ENCODE measurements around the gene HIPK2.

Gene HIPK2

GRCh38 chr7:139597028-139597427, 180.8 kb downstream of the HIPK2 start:
- WGBS (ENCODE audit: extremely low coverage, insufficient coverage, low lambda C conversion rate): no CpG with 5 or more reads among the region's 5 CpGs

GRCh38 chr7:139596626-139597025, 181.2 kb downstream of the HIPK2 start:
- Histone ChIP-seq H2BK120ac (ENCODE audit: low read depth, low read length) (no peak overlapping the region), H4K5ac (ENCODE audit: low read length) (no peak overlapping the region), H2BK5ac (ENCODE audit: low read length) (no peak overlapping the region), H3K18ac (ENCODE audit: low read length) (no peak overlapping the region), H4K8ac (ENCODE audit: low read depth, low read length) (no peak overlapping the region), H3K4me1 (ENCODE audit: control insufficient read depth, low read depth, low read length) (no peaks in the 10 kb centered on the region), H3K79me1 (ENCODE audit: low read length) (no peaks in the 10 kb centered on the region), H3K36me3 (ENCODE audit: control insufficient read depth, insufficient read depth, low read length) (no peaks in the 10 kb centered on the region), H3K4me2 (ENCODE audit: low read length) (no peak overlapping the region), H3K27ac (ENCODE audit: low read depth, low read length) (no peak overlapping the region), H3K27me3 (ENCODE audit: insufficient read depth, low read length, poor library complexity) (no peaks in the 10 kb centered on the region), H3K4ac (ENCODE audit: low read depth, low read length) (no peak overlapping the region), H3K23ac (ENCODE audit: low read length) (no peak overlapping the region), H3K4me3 (ENCODE audit: low read length) (no peak overlapping the region), H3K9ac (ENCODE audit: low read length) (no peak overlapping the region), H3K56ac (ENCODE audit: low read length) (no peak overlapping the region), H2AK5ac (ENCODE audit: low read length) (no peak overlapping the region), H2BK15ac (replicated peaks; ENCODE audit: low read depth) (no peak overlapping the region), H3K79me2 (ENCODE audit: control insufficient read depth, insufficient read depth, low read length) (no peaks in the 10 kb centered on the region)
- no CpG with 5 or more reads among the region's 17 CpGs for WGBS (ENCODE audit: extremely low coverage, insufficient coverage, low lambda C conversion rate)
- DNase-seq: no peak

More at GRCh38 chr7:139597028-139597427, 180.8 kb downstream of the HIPK2 start:
- H3K27ac ChIP-seq (ENCODE audit: low read depth, low read length): no peak overlapping the region
- no peak overlapping the region for H4K5ac ChIP-seq (ENCODE audit: low read length)
- H3K4me3 ChIP-seq (ENCODE audit: low read length): no peak overlapping the region
- H2BK120ac ChIP-seq (ENCODE audit: low read depth, low read length): no peak overlapping the region
- no peak overlapping the region for H2BK15ac ChIP-seq (replicated peaks; ENCODE audit: low read depth)
- H3K23ac ChIP-seq (ENCODE audit: low read length): no peak overlapping the region
- no peak overlapping the region for H3K4ac ChIP-seq (ENCODE audit: low read depth, low read length)
- no peak overlapping the region for H3K9ac ChIP-seq (ENCODE audit: low read length)
- H2BK5ac ChIP-seq (ENCODE audit: low read length): no peak overlapping the region
- H3K18ac ChIP-seq (ENCODE audit: low read length): no peak overlapping the region
- H4K8ac ChIP-seq (ENCODE audit: low read depth, low read length): no peak overlapping the region
- H3K27me3 ChIP-seq (ENCODE audit: insufficient read depth, low read length, poor library complexity): no peaks in the 10 kb centered on the region
- H3K4me2 ChIP-seq (ENCODE audit: low read length): no peak overlapping the region
- H2AK5ac ChIP-seq (ENCODE audit: low read length): no peak overlapping the region
- no peaks in the 10 kb centered on the region for H3K36me3 ChIP-seq (ENCODE audit: control insufficient read depth, insufficient read depth, low read length)
- H3K4me1 ChIP-seq (ENCODE audit: control insufficient read depth, low read depth, low read length): no peaks in the 10 kb centered on the region
- no peaks in the 10 kb centered on the region for H3K79me2 ChIP-seq (ENCODE audit: control insufficient read depth, insufficient read depth, low read length)
- no peak overlapping the region for H3K56ac ChIP-seq (ENCODE audit: low read length)
- H3K79me1 ChIP-seq (ENCODE audit: low read length): no peaks in the 10 kb centered on the region
- peak; percentile 18 for DNase-seq

- H3K36me3 ChIP-seq (ENCODE audit: control insufficient read depth, insufficient read depth, low read length): no peaks in the 10 kb centered on the region
- H3K18ac ChIP-seq (ENCODE audit: low read length): no peak overlapping the region
Measured at GRCh38 chr7:139595806-139596205, 182.0 kb downstream of the HIPK2 start.

GRCh38 chr7:139594911-139595476, 182.8 kb downstream of the HIPK2 start:
- Histone ChIP-seq H3K4me3 (ENCODE audit: low read length) (no peak overlapping the region), H3K79me1 (ENCODE audit: low read length) (no peaks in the 10 kb centered on the region), H2AK5ac (ENCODE audit: low read length) (no peak overlapping the region), H3K27ac (ENCODE audit: low read depth, low read length) (no peak overlapping the region), H2BK15ac (replicated peaks; ENCODE audit: low read depth) (no peak overlapping the region), H3K18ac (ENCODE audit: low read length) (no peak overlapping the region), H3K9ac (ENCODE audit: low read length) (no peak overlapping the region), H2BK5ac (ENCODE audit: low read length) (no peak overlapping the region), H4K5ac (ENCODE audit: low read length) (no peak overlapping the region), H3K23ac (ENCODE audit: low read length) (no peak overlapping the region), H3K4me1 (ENCODE audit: control insufficient read depth, low read depth, low read length) (no peaks in the 10 kb centered on the region), H3K27me3 (ENCODE audit: insufficient read depth, low read length, poor library complexity) (no peaks in the 10 kb centered on the region), H3K4me2 (ENCODE audit: low read length) (no peak overlapping the region), H3K79me2 (ENCODE audit: control insufficient read depth, insufficient read depth, low read length) (no peaks in the 10 kb centered on the region), H3K4ac (ENCODE audit: low read depth, low read length) (no peak overlapping the region), H3K36me3 (ENCODE audit: control insufficient read depth, insufficient read depth, low read length) (no peaks in the 10 kb centered on the region), H4K8ac (ENCODE audit: low read depth, low read length) (no peak overlapping the region), H3K56ac (ENCODE audit: low read length) (no peak overlapping the region), H2BK120ac (ENCODE audit: low read depth, low read length) (no peak overlapping the region)
- WGBS (ENCODE audit: extremely low coverage, insufficient coverage, low lambda C conversion rate): no CpG with 5 or more reads among the region's 13 CpGs
- no peak for DNase-seq

More at GRCh38 chr7:139595806-139596205, 182.0 kb downstream of the HIPK2 start:
- H3K27ac ChIP-seq (ENCODE audit: low read depth, low read length): no peak overlapping the region
- H3K23ac ChIP-seq (ENCODE audit: low read length): no peak overlapping the region
- H2AK5ac ChIP-seq (ENCODE audit: low read length): no peak overlapping the region
- H3K9ac ChIP-seq (ENCODE audit: low read length): no peak overlapping the region
- H4K8ac ChIP-seq (ENCODE audit: low read depth, low read length): no peak overlapping the region
- no peaks in the 10 kb centered on the region for H3K79me1 ChIP-seq (ENCODE audit: low read length)
- no peak overlapping the region for H3K4ac ChIP-seq (ENCODE audit: low read depth, low read length)
- no peak overlapping the region for H3K56ac ChIP-seq (ENCODE audit: low read length)
- no peak overlapping the region for H2BK120ac ChIP-seq (ENCODE audit: low read depth, low read length)
- no peaks in the 10 kb centered on the region for H3K4me1 ChIP-seq (ENCODE audit: control insufficient read depth, low read depth, low read length)
- H3K4me3 ChIP-seq (ENCODE audit: low read length): no peak overlapping the region
- no peak overlapping the region for H4K5ac ChIP-seq (ENCODE audit: low read length)
- no peak for DNase-seq
- no peak overlapping the region for H2BK5ac ChIP-seq (ENCODE audit: low read length)
- no peaks in the 10 kb centered on the region for H3K79me2 ChIP-seq (ENCODE audit: control insufficient read depth, insufficient read depth, low read length)
- no peak overlapping the region for H2BK15ac ChIP-seq (replicated peaks; ENCODE audit: low read depth)
- no peaks in the 10 kb centered on the region for H3K27me3 ChIP-seq (ENCODE audit: insufficient read depth, low read length, poor library complexity)
- no CpG with 5 or more reads among the region's 5 CpGs for WGBS (ENCODE audit: extremely low coverage, insufficient coverage, low lambda C conversion rate)
- no peak overlapping the region for H3K4me2 ChIP-seq (ENCODE audit: low read length)

- no peak for DNase-seq
- WGBS (ENCODE audit: extremely low coverage, insufficient coverage, low lambda C conversion rate): no CpG with 5 or more reads among the region's 2 CpGs
- H3K36me3 ChIP-seq (ENCODE audit: control insufficient read depth, insufficient read depth, low read length): no peaks in the 10 kb centered on the region
Measured at GRCh38 chr7:139594090-139594489, 183.7 kb downstream of the HIPK2 start.

More at GRCh38 chr7:139594090-139594489, 183.7 kb downstream of the HIPK2 start:
- no peaks in the 10 kb centered on the region for H3K79me2 ChIP-seq (ENCODE audit: control insufficient read depth, insufficient read depth, low read length)
- no peak overlapping the region for H3K27ac ChIP-seq (ENCODE audit: low read depth, low read length)
- no peak overlapping the region for H2BK15ac ChIP-seq (replicated peaks; ENCODE audit: low read depth)
- H2AK5ac ChIP-seq (ENCODE audit: low read length): no peak overlapping the region
- H3K9ac ChIP-seq (ENCODE audit: low read length): no peak overlapping the region
- H2BK5ac ChIP-seq (ENCODE audit: low read length): no peak overlapping the region
- H3K4me1 ChIP-seq (ENCODE audit: control insufficient read depth, low read depth, low read length): no peaks in the 10 kb centered on the region
- H3K79me1 ChIP-seq (ENCODE audit: low read length): no peaks in the 10 kb centered on the region
- H3K56ac ChIP-seq (ENCODE audit: low read length): no peak overlapping the region
- H4K8ac ChIP-seq (ENCODE audit: low read depth, low read length): no peak overlapping the region
- H3K4me3 ChIP-seq (ENCODE audit: low read length): no peak overlapping the region
- no peak overlapping the region for H2BK120ac ChIP-seq (ENCODE audit: low read depth, low read length)
- H4K5ac ChIP-seq (ENCODE audit: low read length): no peak overlapping the region
- no peak overlapping the region for H3K4ac ChIP-seq (ENCODE audit: low read depth, low read length)
- no peaks in the 10 kb centered on the region for H3K27me3 ChIP-seq (ENCODE audit: insufficient read depth, low read length, poor library complexity)
- no peak overlapping the region for H3K23ac ChIP-seq (ENCODE audit: low read length)
- H3K4me2 ChIP-seq (ENCODE audit: low read length): no peak overlapping the region
- no peak overlapping the region for H3K18ac ChIP-seq (ENCODE audit: low read length)
